Loucy (cell line): ENCODE data around the gene DUSP2.
"Not testable (repeated sequence)": the region's sequence is repeated elsewhere in the genome, so short reads cannot be mapped to it uniquely, and the experiment has no call there.

ENCODE experiments used
- H2AFZ ChIP-seq: fragments of 200-600 bp; sonication (generic); 2 replicates; pipeline ENCODE4 v1.6.0; 2016; ENCODE audit warnings: antibody characterized with exemption, mild to moderate bottlenecking, low read length, moderate library complexity
- H3F3A ChIP-seq: fragments of 200-600 bp; 2 replicates; pipeline ENCODE4 v1.6.0; 2016; ENCODE audit warnings: antibody characterized with exemption, low read depth, mild to moderate bottlenecking
- H3K27me3 ChIP-seq: fragments of 200-600 bp; sonication (generic); 2 replicates; pipeline ENCODE4 v1.6.1; 2014; ENCODE audit warnings: low read length, mild to moderate bottlenecking; ENCODE audit not compliant: insufficient read depth, poor library complexity, severe bottlenecking
- H3K36me3 ChIP-seq: fragments of 200-600 bp; sonication (generic); 2 replicates; pipeline ENCODE4 v1.6.1; 2016; ENCODE audit warnings: low read length; ENCODE audit not compliant: insufficient read depth
- H3K4me1 ChIP-seq: fragments of 200-600 bp; sonication (generic); 2 replicates; pipeline ENCODE4 v1.5.1; 2014; ENCODE audit warnings: low read length, mild to moderate bottlenecking; ENCODE audit not compliant: insufficient read depth, poor library complexity, severe bottlenecking
- H3K4me2 ChIP-seq: fragments of 200-600 bp; sonication (generic); 2 replicates; pipeline ENCODE4 v1.6.0; 2014; ENCODE audit warnings: antibody characterized with exemption, low read length, low read depth, mild to moderate bottlenecking; ENCODE audit not compliant: poor library complexity, severe bottlenecking
- H3K4me3 ChIP-seq: fragments of 200-600 bp; sonication (generic); 2 replicates; pipeline ENCODE4 v1.5.1; 2014; ENCODE audit warnings: low read length, mild to moderate bottlenecking, mixed read lengths; ENCODE audit not compliant: poor library complexity, severe bottlenecking
- H3K79me2 ChIP-seq: fragments of 200-600 bp; sonication (generic); 2 replicates; pipeline ENCODE4 v1.6.1; 2014; ENCODE audit warnings: low read length; ENCODE audit not compliant: insufficient read depth
- H3K9ac ChIP-seq: fragments of 200-600 bp; sonication (generic); 2 replicates; pipeline ENCODE4 v1.6.0; 2014; ENCODE audit warnings: mild to moderate bottlenecking, low read depth, low read length, moderate library complexity; ENCODE audit not compliant: poor library complexity, severe bottlenecking
- H3K9me2 ChIP-seq: fragments of 200-600 bp; sonication (generic); replicated peaks from 2 replicates; pipeline ENCODE4 v1.6.1; 2016; ENCODE audit warnings: low read depth, low read length, mixed read lengths
- H3K9me3 ChIP-seq: fragments of 200-600 bp; sonication (generic); 2 replicates; pipeline ENCODE4 v1.6.1; 2014; ENCODE audit warnings: mild to moderate bottlenecking, antibody characterized with exemption, low read length, low read depth; ENCODE audit not compliant: insufficient read depth
- H4K20me1 ChIP-seq: fragments of 200-600 bp; sonication (generic); 2 replicates; pipeline ENCODE4 v1.6.0; 2014; ENCODE audit warnings: antibody characterized with exemption, low read length, mild to moderate bottlenecking; ENCODE audit not compliant: insufficient read depth, poor library complexity, severe bottlenecking
- EZH2phosphoT487 ChIP-seq: fragments of 200-600 bp; IDR thresholded peaks from 2 replicates; pipeline ENCODE4 v1.6.1; 2018; ENCODE audit warnings: antibody characterized with exemption, mild to moderate bottlenecking, moderate library complexity, borderline replicate concordance
- TF ChIP-seq, protein P1 (sequence below): fragments of 200-600 bp; sonication (generic); conservative IDR thresholded peaks from 2 replicates; pipeline ENCODE4 v1.5.1; 2014; ENCODE audit warnings: mild to moderate bottlenecking, antibody characterized with exemption, low read length

Gene DUSP2

DNA sequence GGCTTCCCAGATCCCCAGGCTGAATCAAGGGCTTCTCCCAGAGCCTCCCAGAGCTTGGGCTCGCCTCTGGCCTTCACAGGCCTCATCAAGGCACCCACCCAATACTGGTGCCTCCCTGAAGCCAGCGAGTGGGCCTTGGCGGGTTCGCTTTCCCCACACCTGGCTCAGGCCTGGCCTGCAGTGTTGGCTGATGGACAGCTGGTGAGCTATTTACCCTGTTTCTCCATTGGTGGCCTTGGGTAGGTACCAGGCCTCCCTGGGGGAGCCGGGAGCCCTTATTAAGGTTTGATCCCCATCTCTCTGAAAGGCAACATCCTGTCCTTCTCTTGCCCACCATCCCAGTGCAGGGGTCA lies 18.2 kb upstream of the DUSP2 start:
- no peaks in the 10 kb centered on the region for H3K36me3 ChIP-seq
- H3F3A ChIP-seq = peaks cover 14% of the 10 kb centered on the region
- H4K20me1 ChIP-seq = no peaks in the 10 kb centered on the region
- no peaks in the 10 kb centered on the region for H3K9me3 ChIP-seq
- peaks cover 44% of the 10 kb centered on the region for H3K4me1 ChIP-seq
- no peaks in the 10 kb centered on the region for H3K9me2 ChIP-seq
- no peaks in the 10 kb centered on the region for H3K79me2 ChIP-seq
- H3K4me2 ChIP-seq = peak overlapping the region; percentile 75
- no peak overlapping the region for H2AFZ ChIP-seq
- no peaks in the 10 kb centered on the region for H3K27me3 ChIP-seq
- H3K4me3 ChIP-seq = peak overlapping the region; percentile 69
- no peak for TF ChIP-seq EZH2phosphoT487
- TF ChIP-seq, protein P1, sequence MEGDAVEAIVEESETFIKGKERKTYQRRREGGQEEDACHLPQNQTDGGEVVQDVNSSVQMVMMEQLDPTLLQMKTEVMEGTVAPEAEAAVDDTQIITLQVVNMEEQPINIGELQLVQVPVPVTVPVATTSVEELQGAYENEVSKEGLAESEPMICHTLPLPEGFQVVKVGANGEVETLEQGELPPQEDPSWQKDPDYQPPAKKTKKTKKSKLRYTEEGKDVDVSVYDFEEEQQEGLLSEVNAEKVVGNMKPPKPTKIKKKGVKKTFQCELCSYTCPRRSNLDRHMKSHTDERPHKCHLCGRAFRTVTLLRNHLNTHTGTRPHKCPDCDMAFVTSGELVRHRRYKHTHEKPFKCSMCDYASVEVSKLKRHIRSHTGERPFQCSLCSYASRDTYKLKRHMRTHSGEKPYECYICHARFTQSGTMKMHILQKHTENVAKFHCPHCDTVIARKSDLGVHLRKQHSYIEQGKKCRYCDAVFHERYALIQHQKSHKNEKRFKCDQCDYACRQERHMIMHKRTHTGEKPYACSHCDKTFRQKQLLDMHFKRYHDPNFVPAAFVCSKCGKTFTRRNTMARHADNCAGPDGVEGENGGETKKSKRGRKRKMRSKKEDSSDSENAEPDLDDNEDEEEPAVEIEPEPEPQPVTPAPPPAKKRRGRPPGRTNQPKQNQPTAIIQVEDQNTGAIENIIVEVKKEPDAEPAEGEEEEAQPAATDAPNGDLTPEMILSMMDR = no peak
- H3K9ac ChIP-seq = peak overlapping the region; percentile 85

DNA sequence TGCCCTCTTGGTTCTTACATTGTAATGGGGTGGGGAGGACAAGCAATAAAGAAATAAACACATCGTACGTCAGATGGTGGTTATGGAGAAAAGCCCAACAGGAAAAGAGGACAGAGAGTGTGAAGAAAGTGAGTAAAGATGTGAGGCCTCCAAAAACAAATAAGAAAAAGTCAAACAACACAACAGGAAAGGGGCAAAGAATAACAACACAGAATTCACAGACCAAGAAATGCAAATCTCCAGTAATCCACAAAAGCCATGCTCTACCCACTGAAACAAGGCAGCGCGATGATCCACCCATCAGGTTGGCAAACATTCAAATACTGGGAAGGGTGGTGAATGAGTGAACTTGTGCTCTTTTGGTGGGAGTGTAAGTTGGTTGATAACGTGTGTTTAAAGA lies 16.7 kb upstream of the DUSP2 start:
- peak overlapping the region; percentile 85 for H3K9ac ChIP-seq
- no peaks in the 10 kb centered on the region for H4K20me1 ChIP-seq
- no peaks in the 10 kb centered on the region for H3K36me3 ChIP-seq
- H2AFZ ChIP-seq = no peak overlapping the region
- peaks cover 14% of the 10 kb centered on the region for H3F3A ChIP-seq
- H3K27me3 ChIP-seq = no peaks in the 10 kb centered on the region
- TF ChIP-seq EZH2phosphoT487 = no peak
- TF ChIP-seq, protein P1 = no peak
- peaks cover 40% of the 10 kb centered on the region for H3K4me1 ChIP-seq
- H3K79me2 ChIP-seq = no peaks in the 10 kb centered on the region
- H3K9me3 ChIP-seq = no peaks in the 10 kb centered on the region
- no peak overlapping the region for H3K4me3 ChIP-seq
- no peak overlapping the region for H3K4me2 ChIP-seq
- no peaks in the 10 kb centered on the region for H3K9me2 ChIP-seq

DNA sequence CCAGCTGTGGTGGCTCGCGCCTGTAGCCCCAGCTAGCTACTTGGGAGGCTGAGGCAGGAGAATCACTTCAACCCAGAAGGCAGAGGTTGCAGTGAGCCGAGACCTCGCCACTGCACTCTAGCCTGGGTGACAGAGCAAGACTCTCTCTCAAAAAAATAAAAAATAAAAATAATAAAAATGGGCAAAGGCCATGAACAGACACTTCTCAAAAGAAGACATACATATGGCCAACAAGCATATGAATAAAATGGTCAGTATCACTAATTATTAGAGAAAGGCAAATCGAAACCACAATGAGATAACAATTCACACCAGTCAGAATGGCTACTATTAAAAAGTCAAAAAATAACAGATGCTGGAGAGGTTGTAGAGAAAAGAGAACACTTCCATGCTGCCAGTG lies 15.1 kb upstream of the DUSP2 start:
- H3K9me2 ChIP-seq, H3K9ac ChIP-seq, H3K4me2 ChIP-seq, H3K4me3 ChIP-seq, H3K9me3 ChIP-seq, H3K36me3 ChIP-seq, H4K20me1 ChIP-seq, H3K79me2 ChIP-seq, H3K27me3 ChIP-seq, H2AFZ ChIP-seq: not testable (repeated sequence)
- peaks cover 51% of the 10 kb centered on the region for H3K4me1 ChIP-seq
- H3F3A ChIP-seq = peaks cover 14% of the 10 kb centered on the region

DNA sequence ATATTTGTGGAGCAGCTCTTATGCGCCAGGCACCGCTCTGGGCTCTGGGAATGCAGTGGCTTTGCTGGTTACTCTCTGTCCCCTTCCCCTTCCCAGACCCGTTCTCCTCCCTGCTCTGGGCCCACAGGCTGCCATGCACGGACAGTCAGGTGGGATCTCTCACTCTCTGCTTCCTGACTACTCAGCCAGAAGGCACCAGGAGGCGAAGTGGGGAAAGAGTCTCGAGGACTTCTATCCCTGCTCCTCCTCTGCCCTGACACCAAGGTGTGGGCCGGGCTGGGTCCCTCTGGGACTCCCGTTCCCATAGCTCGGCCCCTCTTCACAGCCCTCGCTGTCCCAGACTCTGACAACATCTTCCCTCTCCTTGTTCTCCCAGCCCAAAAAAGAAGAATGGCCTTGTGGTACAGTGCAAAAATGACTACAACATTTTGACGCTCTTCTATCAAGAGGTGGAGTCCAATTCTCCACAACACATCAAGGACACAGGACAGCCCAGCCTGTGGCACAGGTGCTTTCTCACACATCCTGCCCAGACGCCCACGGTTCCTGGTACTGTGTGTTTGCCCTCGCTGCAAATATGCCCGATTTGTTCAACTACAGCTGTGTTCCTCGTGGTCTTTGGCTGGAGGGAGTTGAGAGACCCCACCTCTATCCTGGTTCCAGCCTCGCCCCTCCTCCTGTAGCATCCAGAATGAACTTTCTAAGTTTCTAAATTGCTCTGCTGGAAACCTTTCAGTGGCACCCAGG lies 14.0 kb upstream of the DUSP2 start:
- Histone ChIP-seq H3K9me2 (no peaks in the 10 kb centered on the region), H3K36me3 (no peaks in the 10 kb centered on the region), H3K27me3 (no peaks in the 10 kb centered on the region), H3F3A (peaks cover 11% of the 10 kb centered on the region), H3K4me3 (no peak overlapping the region), H3K9me3 (no peaks in the 10 kb centered on the region), H3K9ac (no peak overlapping the region), H3K4me2 (no peak overlapping the region), H2AFZ (no peak overlapping the region), H3K79me2 (no peaks in the 10 kb centered on the region), H3K4me1 (peaks cover 44% of the 10 kb centered on the region), H4K20me1 (no peaks in the 10 kb centered on the region)
- TF ChIP-seq EZH2phosphoT487 = no peak
- TF ChIP-seq, protein P1 = no peak
